Stimulated activated CD4-positive, alpha-beta T cell treated with anti-CD3 and anti-CD28 coated beads, Interleukin-15, amount 100 ng/mL, for 24 hours (primary cell): ENCODE measurements around the gene SESN1.
"Not testable (repeated sequence)": the region's sequence is repeated elsewhere in the genome, so short reads cannot be mapped to it uniquely, and the experiment has no call there.

Source experiments
- DNase-seq: peaks from one replicate; pipeline ENCODE4 v3.0.0-alpha.2; 2020

SESN1 gene

GRCh38 chr6:109094416-109095035 is at the start of gene SESN1:
TSS of gene SESN1 (minus strand) at chr6:109094846. CDS start at chr6:109094073, 773 bp downstream.
- peak; percentile 98 for DNase-seq

GRCh38 chr6:109143191-109143590 is 48.5 kb upstream of the SESN1 start:
- no peak for DNase-seq

- DNase-seq = not testable (repeated sequence)
Measured at GRCh38 chr6:109142067-109142466, 47.4 kb upstream of the SESN1 start.

GRCh38 chr6:109139109-109139508 is 44.5 kb upstream of the SESN1 start:
- DNase-seq = no peak

- not testable (repeated sequence) for DNase-seq
Measured at GRCh38 chr6:109136530-109136929, 41.9 kb upstream of the SESN1 start.

- not testable (repeated sequence) for DNase-seq
Measured at GRCh38 chr6:109136039-109136438, 41.4 kb upstream of the SESN1 start.

GRCh38 chr6:109135600-109135999 is 41.0 kb upstream of the SESN1 start:
- not testable (repeated sequence) for DNase-seq

GRCh38 chr6:109130065-109130464 is 35.4 kb upstream of the SESN1 start:
- DNase-seq = no peak

GRCh38 chr6:109125504-109125903 is 30.9 kb upstream of the SESN1 start:
- no peak for DNase-seq

- no peak for DNase-seq
Measured at GRCh38 chr6:109124219-109124618, 29.6 kb upstream of the SESN1 start.

GRCh38 chr6:109121411-109121810 is 26.8 kb upstream of the SESN1 start:
- no peak for DNase-seq

GRCh38 chr6:109118871-109119354 is 24.3 kb upstream of the SESN1 start:
- no peak for DNase-seq

- DNase-seq = no peak
Measured at GRCh38 chr6:109118337-109118736, 23.7 kb upstream of the SESN1 start.

- no peak for DNase-seq
Measured at GRCh38 chr6:109117346-109118035, 22.8 kb upstream of the SESN1 start.

- DNase-seq = not testable (repeated sequence)
Measured at GRCh38 chr6:109112663-109113062, 18.0 kb upstream of the SESN1 start.

- DNase-seq = not testable (repeated sequence)
Measured at GRCh38 chr6:109109663-109110062, 15.0 kb upstream of the SESN1 start.

- DNase-seq = no peak
Measured at GRCh38 chr6:109105681-109106080, 11.0 kb upstream of the SESN1 start.

- no peak for DNase-seq
Measured at GRCh38 chr6:109104512-109104911, 9.9 kb upstream of the SESN1 start.

- no peak for DNase-seq
Measured at GRCh38 chr6:109103942-109104341, 9.3 kb upstream of the SESN1 start.

GRCh38 chr6:109102762-109103161 is 8.1 kb upstream of the SESN1 start:
- DNase-seq = no peak

- no peak for DNase-seq
Measured at GRCh38 chr6:109097661-109098060, 3.0 kb upstream of the SESN1 start.

- DNase-seq = no peak
Measured at GRCh38 chr6:109096208-109096607, 1.6 kb upstream of the SESN1 start.

GRCh38 chr6:109095835-109096084 is 1.1 kb upstream of the SESN1 start:
- no peak for DNase-seq

GRCh38 chr6:109095036-109095834 is 589 bp upstream of the SESN1 start, which contains the start of gene CEP57L1:
TSS of gene CEP57L1 (plus strand) at chr6:109095507. CDS start at chr6:109145222, 49,715 bp downstream.
- peak; percentile 95 for DNase-seq
